Astrocyte (in vitro differentiated cells and primary cell): ENCODE data around the gene PPP3CA. TPM values are rescaled to one million over a fixed set of nuclear protein-coding genes. Genes with fewer than 3 reads are reported as not detected.

ENCODE experiments used
- DNase-seq: peaks from one replicate; pipeline ENCODE4 v3.0.0-alpha.2; 2010; ENCODE audit warnings: low read depth
- FAIRE-seq: peaks from 2 replicates; lab custom pipeline; 2011; peaks lifted over from hg19 to GRCh38; lab: Jason Lieb, UNC
- H2AFZ ChIP-seq: 2 replicates; pipeline ENCODE4 v1.6.0; 2012; ENCODE audit warnings: low read depth, low read length, inconsistent platforms
- H3K27ac ChIP-seq: 2 replicates; pipeline ENCODE4 v1.5.1; 2011; ENCODE audit warnings: low read depth, low read length, inconsistent platforms
- H3K27me3 ChIP-seq: 2 replicates; pipeline ENCODE4 v1.6.0; 2011; ENCODE audit warnings: low read length, inconsistent platforms; ENCODE audit not compliant: insufficient read depth
- H3K36me3 ChIP-seq: 2 replicates; pipeline ENCODE4 v1.5.1; 2011; ENCODE audit warnings: low read length, inconsistent platforms; ENCODE audit not compliant: insufficient read depth
- H3K4me1 ChIP-seq: 2 replicates; pipeline ENCODE4 v1.5.1; 2011; ENCODE audit warnings: low read length, inconsistent platforms; ENCODE audit not compliant: insufficient read depth
- H3K4me2 ChIP-seq: 2 replicates; pipeline ENCODE4 v1.6.0; 2012; ENCODE audit warnings: low read length, inconsistent platforms
- H3K4me3 ChIP-seq: 2 replicates; pipeline ENCODE4 v1.5.1; 2011; ENCODE audit warnings: low read depth, mild to moderate bottlenecking, low read length, inconsistent platforms; ENCODE audit not compliant: insufficient read depth
- H3K79me2 ChIP-seq: 2 replicates; pipeline ENCODE4 v1.6.0; 2012; ENCODE audit warnings: mild to moderate bottlenecking, low read length, inconsistent platforms; ENCODE audit not compliant: insufficient read depth
- H3K9ac ChIP-seq: 2 replicates; pipeline ENCODE4 v1.6.0; 2012; ENCODE audit warnings: mild to moderate bottlenecking, low read length, inconsistent platforms
- H3K9me3 ChIP-seq: 2 replicates; pipeline ENCODE4 v1.5.1; 2012; ENCODE audit warnings: low read depth, mild to moderate bottlenecking, low read length, inconsistent platforms; ENCODE audit not compliant: insufficient read depth
- H4K20me1 ChIP-seq: 2 replicates; pipeline ENCODE4 v1.6.0; 2012; ENCODE audit warnings: low read length, inconsistent platforms; ENCODE audit not compliant: insufficient read depth
- H3K27ac Mint-ChIP-seq: one replicate; pipeline ENCODE4 v1.8.0; 2021; ENCODE audit warnings: mild to moderate bottlenecking, mixed read lengths; ENCODE audit not compliant: unreplicated experiment
- H3K27me3 Mint-ChIP-seq: one replicate; pipeline ENCODE4 v1.8.0; 2021; ENCODE audit warnings: low read depth, mixed read lengths; ENCODE audit not compliant: unreplicated experiment
- H3K36me3 Mint-ChIP-seq: one replicate; pipeline ENCODE4 v1.8.0; 2021; ENCODE audit warnings: low read depth, mixed read lengths; ENCODE audit not compliant: unreplicated experiment
- H3K4me1 Mint-ChIP-seq: one replicate; pipeline ENCODE4 v1.8.0; 2021; ENCODE audit warnings: low read depth, mixed read lengths; ENCODE audit not compliant: unreplicated experiment
- H3K4me3 Mint-ChIP-seq: one replicate; pipeline ENCODE4 v1.8.0; 2021; ENCODE audit warnings: mild to moderate bottlenecking, moderate library complexity, mixed read lengths; ENCODE audit not compliant: unreplicated experiment
- H3K9me3 Mint-ChIP-seq: one replicate; pipeline ENCODE4 v1.8.0; 2021; ENCODE audit warnings: mild to moderate bottlenecking, mixed read lengths; ENCODE audit not compliant: unreplicated experiment
- EZH2 ChIP-seq: IDR thresholded peaks from 2 replicates; pipeline ENCODE4 v1.6.1; 2012; ENCODE audit warnings: mild to moderate bottlenecking, low read length, inconsistent platforms; ENCODE audit not compliant: insufficient read depth
- total RNA-seq: library from RNA; stranded (reverse); gene quantifications from 2 replicates; pipeline ENCODE4 v1.2.1, GENCODE V29; 2021
- TF ChIP-seq, protein P1 (sequence below): IDR thresholded peaks from 2 replicates; pipeline ENCODE4 v1.5.1; 2011; ENCODE audit warnings: low read depth, mild to moderate bottlenecking, inconsistent platforms, low read length, moderate library complexity; ENCODE audit not compliant: insufficient read depth

The PPP3CA gene
- total RNA-seq, 1 donor from 2014 or later: 101 TPM

DNA sequence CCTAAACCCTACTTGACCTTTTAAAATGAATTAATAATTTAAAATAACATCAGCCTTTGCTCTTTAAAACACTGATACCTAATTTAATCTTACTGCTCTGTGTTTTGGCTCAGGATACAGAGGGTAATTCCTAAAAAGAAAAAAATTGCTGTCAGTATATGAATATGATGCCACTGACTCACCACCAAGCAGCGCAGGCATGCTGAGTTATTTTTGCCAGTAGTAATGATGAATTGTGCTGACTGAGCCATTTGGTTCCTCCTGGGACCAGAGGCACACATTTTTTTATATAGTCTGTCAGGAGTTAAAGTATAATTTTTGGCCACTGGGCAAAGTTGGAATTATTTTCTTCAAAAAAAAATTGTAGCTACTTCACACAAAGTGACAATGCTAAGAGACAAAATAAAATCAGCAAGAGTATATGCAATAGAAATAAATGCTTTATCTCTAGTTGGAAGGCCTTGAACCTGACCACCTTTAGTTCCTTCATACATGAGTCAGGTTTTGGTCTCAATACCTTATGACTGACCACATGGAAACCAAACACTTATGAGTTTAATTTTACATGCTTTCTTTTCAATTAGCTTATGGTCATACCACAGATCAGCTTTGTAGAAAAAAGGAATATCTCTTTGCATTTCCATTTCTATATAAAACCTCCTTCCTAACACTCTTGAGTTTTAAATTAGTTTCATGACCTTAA, 115.1 kb downstream of the PPP3CA start:
- DNase-seq (peak; percentile 85), FAIRE-seq (peak; percentile 74)
- no peak overlapping the region for H3K27ac ChIP-seq
- no peak overlapping the region for H3K9ac ChIP-seq
- Mint-ChIP-seq H3K27ac (peak overlapping the region; percentile 20), H3K4me3 (no peak overlapping the region), H3K9me3 (peaks cover 2% of the 10 kb centered on the region), H3K27me3 (no peaks in the 10 kb centered on the region), H3K4me1 (peaks cover 28% of the 10 kb centered on the region), H3K36me3 (peaks cover 3% of the 10 kb centered on the region)
- peak overlapping the region; percentile 38 for H3K4me2 ChIP-seq
- TF ChIP-seq EZH2: no peak
- TF ChIP-seq, protein P1, sequence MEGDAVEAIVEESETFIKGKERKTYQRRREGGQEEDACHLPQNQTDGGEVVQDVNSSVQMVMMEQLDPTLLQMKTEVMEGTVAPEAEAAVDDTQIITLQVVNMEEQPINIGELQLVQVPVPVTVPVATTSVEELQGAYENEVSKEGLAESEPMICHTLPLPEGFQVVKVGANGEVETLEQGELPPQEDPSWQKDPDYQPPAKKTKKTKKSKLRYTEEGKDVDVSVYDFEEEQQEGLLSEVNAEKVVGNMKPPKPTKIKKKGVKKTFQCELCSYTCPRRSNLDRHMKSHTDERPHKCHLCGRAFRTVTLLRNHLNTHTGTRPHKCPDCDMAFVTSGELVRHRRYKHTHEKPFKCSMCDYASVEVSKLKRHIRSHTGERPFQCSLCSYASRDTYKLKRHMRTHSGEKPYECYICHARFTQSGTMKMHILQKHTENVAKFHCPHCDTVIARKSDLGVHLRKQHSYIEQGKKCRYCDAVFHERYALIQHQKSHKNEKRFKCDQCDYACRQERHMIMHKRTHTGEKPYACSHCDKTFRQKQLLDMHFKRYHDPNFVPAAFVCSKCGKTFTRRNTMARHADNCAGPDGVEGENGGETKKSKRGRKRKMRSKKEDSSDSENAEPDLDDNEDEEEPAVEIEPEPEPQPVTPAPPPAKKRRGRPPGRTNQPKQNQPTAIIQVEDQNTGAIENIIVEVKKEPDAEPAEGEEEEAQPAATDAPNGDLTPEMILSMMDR: no peak
- no peak overlapping the region for H3K4me3 ChIP-seq
- H3K9me3 ChIP-seq: no peaks in the 10 kb centered on the region
- H3K79me2 ChIP-seq: peaks cover 73% of the 10 kb centered on the region
- no peaks in the 10 kb centered on the region for H3K27me3 ChIP-seq
- H4K20me1 ChIP-seq: peaks cover 51% of the 10 kb centered on the region
- no peak overlapping the region for H2AFZ ChIP-seq
- no peaks in the 10 kb centered on the region for H3K36me3 ChIP-seq
- H3K4me1 ChIP-seq: peaks cover 9% of the 10 kb centered on the region

- Mint-ChIP-seq H3K4me3 (no peak overlapping the region), H3K36me3 (peaks cover 3% of the 10 kb centered on the region), H3K4me1 (peaks cover 28% of the 10 kb centered on the region), H3K27ac (peak overlapping the region; percentile 68), H3K9me3 (peaks cover 2% of the 10 kb centered on the region), H3K27me3 (no peaks in the 10 kb centered on the region)
- Histone ChIP-seq H2AFZ (no peak overlapping the region), H3K27ac (no peak overlapping the region), H3K79me2 (peaks cover 71% of the 10 kb centered on the region), H3K9me3 (no peaks in the 10 kb centered on the region), H3K9ac (no peak overlapping the region), H3K27me3 (no peaks in the 10 kb centered on the region), H3K36me3 (no peaks in the 10 kb centered on the region), H3K4me2 (no peak overlapping the region), H4K20me1 (peaks cover 51% of the 10 kb centered on the region), H3K4me1 (peaks cover 9% of the 10 kb centered on the region), H3K4me3 (no peak overlapping the region)
- DNase-seq: no peak
- peak; percentile 83 for FAIRE-seq
- TF ChIP-seq, protein P1: no peak
- no peak for TF ChIP-seq EZH2
Measured at GRCh38 chr4:101230801-101231426, 116.4 kb downstream of the PPP3CA start.

DNA sequence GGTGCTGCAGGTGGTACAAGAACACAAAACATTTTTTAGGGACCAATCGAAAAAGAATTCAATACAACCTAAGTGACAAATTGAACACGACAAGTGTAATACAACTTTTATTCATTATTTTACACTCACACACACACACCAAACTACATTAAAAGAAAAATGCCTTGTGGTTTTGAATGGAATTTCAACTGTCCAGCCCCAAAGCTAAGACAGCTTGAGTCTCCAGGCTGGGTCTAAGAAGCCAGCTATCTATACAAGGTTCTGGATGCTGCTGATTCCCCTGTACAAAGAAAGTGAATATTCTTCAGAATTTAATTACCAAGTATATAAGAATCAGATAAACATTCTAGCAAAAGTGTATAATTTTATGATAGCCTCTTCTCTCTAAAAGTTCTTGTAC, 118.2 kb downstream of the PPP3CA start:
- peaks cover 2% of the 10 kb centered on the region for H3K9me3 Mint-ChIP-seq
- H3K79me2 ChIP-seq: peaks cover 71% of the 10 kb centered on the region
- no peak overlapping the region for H3K4me2 ChIP-seq

More for the DNA sequence above, 118.2 kb downstream of the PPP3CA start:
- H3K27ac ChIP-seq: no peak overlapping the region
- peaks cover 3% of the 10 kb centered on the region for H3K36me3 Mint-ChIP-seq
- no peaks in the 10 kb centered on the region for H3K9me3 ChIP-seq
- H3K27me3 ChIP-seq: no peaks in the 10 kb centered on the region
- peaks cover 33% of the 10 kb centered on the region for H3K4me1 Mint-ChIP-seq
- no peak overlapping the region for H3K4me3 Mint-ChIP-seq
- H3K4me1 ChIP-seq: peaks cover 9% of the 10 kb centered on the region
- H4K20me1 ChIP-seq: peaks cover 50% of the 10 kb centered on the region
- H2AFZ ChIP-seq: no peak overlapping the region
- H3K27ac Mint-ChIP-seq: peak overlapping the region; percentile 73
- H3K36me3 ChIP-seq: no peaks in the 10 kb centered on the region
- no peak overlapping the region for H3K9ac ChIP-seq
- TF ChIP-seq, protein P1: no peak
- TF ChIP-seq EZH2: no peak
- no peak overlapping the region for H3K4me3 ChIP-seq
- FAIRE-seq (no peak), DNase-seq (peak; percentile 78)
- no peaks in the 10 kb centered on the region for H3K27me3 Mint-ChIP-seq
